Naive thymus-derived CD4-positive, alpha-beta T cell (primary cell): ENCODE measurements around the gene TSC22D1. TPM values are rescaled to one million over a fixed set of nuclear protein-coding genes. Genes with fewer than 3 reads are reported as not detected.

Experiments
- ATAC-seq: fragments of 150-1000 bp; cut with Tn5 transposase; 2 replicates; pipeline ENCODE4 v1.10.0; 2021; ENCODE audit warnings: mild to moderate bottlenecking, moderate library complexity
- CTCF ChIA-PET: fragments of 350-600 bp; sonication (Branson Sonifier 250); formaldehyde crosslinking; loops from one replicate; lab custom pipeline; 2021; ENCODE audit warnings: antibody characterized with exemption; lab: Charles Lee
- POLR2A ChIA-PET: fragments of 350-600 bp; sonication (Branson Sonifier 250); formaldehyde crosslinking; loops from one replicate; lab custom pipeline; 2021; ENCODE audit warnings: antibody characterized with exemption, inconsistent platforms; lab: Charles Lee
- DNase-seq, 9 donors: peaks; one replicate each; pipeline versions ENCODE4 v3.0.0 to v3.0.0-alpha.2; 2020 to 2022; ENCODE audit warnings: mixed read lengths in 1 of 9
- H3K27ac ChIP-seq: one replicate; pipeline ENCODE4 v1.7.0; 2013; ENCODE audit warnings: mild to moderate bottlenecking, low read depth, low read length, moderate library complexity
- H3K27me3 ChIP-seq, 2 donors: one replicate each; pipeline ENCODE4 v1.7.0; 2013; ENCODE audit warnings: low read length in 2 of 2, mild to moderate bottlenecking in 2 of 2, moderate library complexity in 2 of 2; ENCODE audit not compliant: control insufficient read depth in 2 of 2, insufficient read depth in 2 of 2
- H3K36me3 ChIP-seq, 3 experiments: 1 replicate in 2 of 3; 2 replicates in 1 of 3; pipeline ENCODE4 v1.7.0; 2013; ENCODE audit warnings: low read length in 3 of 3, mild to moderate bottlenecking in 3 of 3, moderate library complexity in 1 of 3; ENCODE audit not compliant: insufficient read depth in 3 of 3, control insufficient read depth in 2 of 3
- H3K4me1 ChIP-seq, 2 donors: one replicate each; pipeline ENCODE4 v1.7.0; 2013; ENCODE audit warnings: low read length in 2 of 2, mild to moderate bottlenecking in 2 of 2, moderate library complexity in 1 of 2; ENCODE audit not compliant: control insufficient read depth in 2 of 2, insufficient read depth in 2 of 2
- H3K4me3 ChIP-seq: 2 replicates; pipeline ENCODE4 v1.7.0; 2013; ENCODE audit warnings: mild to moderate bottlenecking, low read length
- H3K9me3 ChIP-seq, 3 experiments: 1 replicate in 2 of 3; 2 replicates in 1 of 3; pipeline ENCODE4 v1.7.0; 2013; ENCODE audit warnings: low read length in 3 of 3; ENCODE audit not compliant: control insufficient read depth in 2 of 3
- H3K27ac Mint-ChIP-seq, 9 donors: one replicate each; pipeline ENCODE4 v1.8.0; 2020 to 2022; ENCODE audit warnings: mixed read lengths in 9 of 9, mild to moderate bottlenecking in 8 of 9, moderate library complexity in 5 of 9, inconsistent platforms in 2 of 9
- H3K27me3 Mint-ChIP-seq, 5 donors: one replicate each; pipeline ENCODE4 v1.8.0; 2021 to 2022; ENCODE audit warnings: mixed read lengths in 5 of 5, mild to moderate bottlenecking in 1 of 5
- H3K36me3 Mint-ChIP-seq, 5 donors: one replicate each; pipeline ENCODE4 v1.8.0; 2020 to 2022; ENCODE audit warnings: mixed read lengths in 5 of 5, mild to moderate bottlenecking in 3 of 5, inconsistent platforms in 1 of 5
- H3K4me1 Mint-ChIP-seq, 7 donors: one replicate each; pipeline ENCODE4 v1.8.0; 2020 to 2022; ENCODE audit warnings: mixed read lengths in 7 of 7, mild to moderate bottlenecking in 3 of 7, inconsistent platforms in 1 of 7
- H3K4me3 Mint-ChIP-seq, 10 donors: one replicate each; pipeline ENCODE4 v1.8.0; 2020 to 2022; ENCODE audit warnings: mild to moderate bottlenecking in 10 of 10, mixed read lengths in 10 of 10, moderate library complexity in 6 of 10, inconsistent platforms in 2 of 10
- H3K9me3 Mint-ChIP-seq, 11 donors: one replicate each; pipeline ENCODE4 v1.8.0; 2020 to 2022; ENCODE audit warnings: mixed read lengths in 11 of 11, mild to moderate bottlenecking in 4 of 11, inconsistent platforms in 1 of 11, moderate library complexity in 1 of 11
- intact Hi-C, 2 donors: fragments of 100-400 bp; cut with micrococcal nuclease; formaldehyde crosslinking; loops; one replicate each; pipeline ENCODE4 v1.15.1; 2023
- polyA plus RNA-seq, 2 donors: library from polyadenylated mRNA; unstranded; fragments of 300-500 nt; fragmentation: Illumina TruSeq; gene quantifications; one replicate each; pipeline ENCODE4 v1.2.3, GENCODE V29; 2021
- total RNA-seq, 6 experiments: library from RNA in 5 of 6; stranded (reverse) in 5 of 6; gene quantifications; 1 replicate in 5 of 6; 2 replicates in 1 of 6; pipeline ENCODE4 v1.2.3 and lab custom pipeline; 2021 to 2026

Gene TSC22D1
- total and polyA plus RNA-seq, 7 experiments from 2014 or later = 5.7 to 38.7 (median 29.5) TPM

DNA sequence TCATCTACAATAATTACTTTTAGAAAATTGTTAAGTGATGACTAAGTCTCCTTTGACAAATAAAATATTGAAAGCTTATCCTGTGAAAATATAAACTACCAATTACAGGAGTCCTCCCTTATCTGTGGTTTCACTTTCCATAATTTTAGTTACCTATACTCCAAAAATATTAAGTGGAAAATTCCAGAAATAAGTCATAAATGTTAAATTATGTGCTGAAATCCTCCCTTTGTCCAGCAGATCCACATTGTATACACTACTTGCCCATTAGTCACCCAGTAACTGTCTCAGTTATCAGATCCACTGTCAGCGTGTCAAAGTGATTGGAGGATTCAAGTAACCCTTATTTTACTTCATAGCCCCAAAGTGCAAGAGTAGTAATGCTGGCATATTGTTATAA, 104.4 kb downstream of the TSC22D1 start:
- H3K4me1 Mint-ChIP-seq = peaks cover 0 to 5% (median 0%) of the 10 kb centered on the region in 7 donors

DNA sequence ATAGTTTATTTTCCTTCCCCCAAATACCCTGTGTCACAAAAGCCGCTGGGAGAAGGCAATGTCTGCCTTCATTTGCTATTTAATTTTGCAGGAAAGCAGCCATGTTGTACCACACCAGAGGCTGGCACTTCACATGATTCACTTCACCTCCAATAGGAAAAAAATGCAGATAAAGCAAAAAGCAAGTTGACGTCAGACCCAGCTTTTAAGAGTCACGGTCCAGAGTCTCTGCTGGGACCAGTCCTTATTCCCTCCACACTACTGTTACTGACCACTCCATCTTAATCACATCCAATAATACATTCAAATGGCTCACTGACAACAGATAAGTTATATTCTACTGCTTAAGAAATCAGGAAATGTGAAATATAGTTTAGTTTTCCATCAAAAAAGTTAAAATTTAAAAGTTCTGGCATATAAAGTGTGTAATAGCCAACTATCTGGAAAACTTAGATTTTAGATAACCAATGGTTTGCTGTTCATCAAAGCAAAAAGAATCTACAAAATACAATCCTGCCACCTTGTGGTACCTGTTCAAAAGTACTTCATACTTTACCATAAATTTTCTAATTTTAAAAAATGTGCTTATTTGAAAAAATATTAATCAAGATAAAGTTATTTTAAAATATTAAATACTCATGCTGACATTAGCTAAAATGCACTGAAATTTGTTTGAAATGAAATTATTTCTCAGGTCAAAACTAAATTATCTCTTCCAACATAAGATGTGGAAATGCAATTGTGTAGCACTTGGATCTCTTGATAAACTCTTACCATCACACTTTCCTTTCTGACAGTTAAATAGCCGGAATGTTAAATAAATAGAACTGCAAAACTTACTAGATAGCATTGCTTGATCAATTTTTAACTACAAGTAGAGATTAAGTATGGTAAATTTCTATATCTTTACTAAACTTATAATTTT, 105.2 kb downstream of the TSC22D1 start:
- ChIA-PET CTCF (interaction anchor here (1.0 to 2.6 kb wide), 6 partner anchors 32 to 565 kb away, joined by 3 to 11 read pairs (median 4); no protein-coding TSS in a partner anchor), POLR2A (no interaction called here)
- DNase-seq (peak in 5 of 9 donors; percentile 10 to 29 (median 21)), ATAC-seq (no peak)
- no peak overlapping the region for H3K4me3 Mint-ChIP-seq
- H3K27me3 ChIP-seq = no peaks in the 10 kb centered on the region
- no peaks in the 10 kb centered on the region for H3K9me3 Mint-ChIP-seq
- H3K36me3 Mint-ChIP-seq = peaks cover 0 to 3% (median 0%) of the 10 kb centered on the region in 5 donors
- H3K4me1 ChIP-seq = no peaks in the 10 kb centered on the region
- H3K36me3 ChIP-seq = no peaks in the 10 kb centered on the region
- H3K4me1 Mint-ChIP-seq = peaks cover 0 to 5% (median 0%) of the 10 kb centered on the region in 7 donors
- H3K27ac Mint-ChIP-seq = no peak overlapping the region
- no peak overlapping the region for H3K4me3 ChIP-seq
- intact Hi-C loops = loop anchor here (1.0 kb wide), 4 partner anchors 34 to 566 kb away; no protein-coding TSS in a partner anchor
- H3K9me3 ChIP-seq = no peaks in the 10 kb centered on the region
- H3K27ac ChIP-seq = no peak overlapping the region
- peaks cover 0 to 23% (median 0%) of the 10 kb centered on the region in 5 donors for H3K27me3 Mint-ChIP-seq

More for the DNA sequence above, 104.4 kb downstream of the TSC22D1 start:
- Mint-ChIP-seq H3K9me3 (no peaks in the 10 kb centered on the region), H3K4me3 (no peak overlapping the region), H3K36me3 (no peaks in the 10 kb centered on the region), H3K27me3 (peaks cover 0 to 23% (median 0%) of the 10 kb centered on the region in 5 donors), H3K27ac (no peak overlapping the region)
- no peaks in the 10 kb centered on the region for H3K36me3 ChIP-seq
- H3K4me1 ChIP-seq = no peaks in the 10 kb centered on the region
- intact Hi-C loops = loop anchor here (1.0 kb wide), 4 partner anchors 34 to 566 kb away; no protein-coding TSS in a partner anchor
- ATAC-seq = no peak
- ChIA-PET CTCF (interaction anchor here (1.0 to 1.5 kb wide), 3 partner anchors 69 to 564 kb away, joined by 3 to 4 read pairs (median 3); no protein-coding TSS in a partner anchor), POLR2A (no interaction called here)
- H3K27ac ChIP-seq = no peak overlapping the region
- no peaks in the 10 kb centered on the region for H3K9me3 ChIP-seq
- no peak for DNase-seq
- no peaks in the 10 kb centered on the region for H3K27me3 ChIP-seq
- no peak overlapping the region for H3K4me3 ChIP-seq

DNA sequence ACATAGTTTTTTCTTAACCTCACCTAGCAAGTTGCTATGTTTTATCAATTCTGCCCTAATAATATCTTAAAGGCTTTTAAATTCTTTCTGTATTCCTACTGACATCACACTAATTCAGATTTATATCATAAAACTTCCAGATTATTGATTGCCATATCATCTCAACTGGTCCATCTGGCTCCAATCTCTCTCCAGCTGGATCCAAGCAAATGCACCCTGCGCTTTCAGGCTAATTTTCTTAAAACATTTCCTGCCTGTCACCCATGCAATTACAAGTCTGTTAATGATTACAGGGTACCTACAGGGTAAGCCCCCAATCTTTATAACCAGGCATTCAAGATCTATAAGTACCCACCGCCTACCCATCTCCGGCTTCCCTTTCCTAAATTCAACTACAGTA, 107.3 kb downstream of the TSC22D1 start:
- Histone ChIP-seq H3K27ac (no peak overlapping the region), H3K27me3 (no peaks in the 10 kb centered on the region), H3K4me3 (no peak overlapping the region), H3K4me1 (no peaks in the 10 kb centered on the region), H3K36me3 (no peaks in the 10 kb centered on the region), H3K9me3 (no peaks in the 10 kb centered on the region)
- ChIA-PET CTCF (interaction anchor here (1.3 to 2.6 kb wide), 3 partner anchors 8 to 563 kb away, joined by 5 to 11 read pairs (median 7); no protein-coding TSS in a partner anchor), POLR2A (no interaction called here)
- Mint-ChIP-seq H3K4me1 (peaks cover 0 to 2% (median 0%) of the 10 kb centered on the region in 7 donors), H3K27me3 (peaks cover 0 to 17% (median 0%) of the 10 kb centered on the region in 5 donors), H3K4me3 (no peak overlapping the region), H3K9me3 (no peaks in the 10 kb centered on the region), H3K27ac (no peak overlapping the region), H3K36me3 (peaks cover 0 to 3% (median 0%) of the 10 kb centered on the region in 5 donors)
- intact Hi-C loops = no loop called here
- ATAC-seq = no peak
- DNase-seq = no peak

DNA sequence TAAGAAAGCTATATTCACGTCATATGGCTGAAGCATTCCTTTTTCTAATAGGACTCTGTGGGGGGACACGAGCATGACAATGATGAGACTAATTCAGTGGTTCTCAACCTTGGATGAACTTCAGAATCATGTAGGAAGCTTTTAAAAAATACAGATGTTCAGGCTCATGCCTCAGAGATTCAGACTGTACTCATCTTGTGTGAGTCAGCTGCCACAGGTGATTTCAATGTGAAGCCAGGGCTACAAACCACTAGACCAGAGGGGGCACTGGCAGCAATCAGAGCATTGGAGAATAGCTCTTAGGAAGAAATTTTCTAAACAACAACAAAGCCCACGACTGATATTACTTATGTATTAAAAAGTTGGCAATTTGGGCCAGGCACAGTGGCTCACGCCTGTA, 110.8 kb downstream of the TSC22D1 start:
- CTCF ChIA-PET = no interaction called here
- Mint-ChIP-seq H3K27ac (no peak overlapping the region), H3K27me3 (peaks cover 0 to 30% (median 0%) of the 10 kb centered on the region in 5 donors), H3K4me3 (no peak overlapping the region), H3K4me1 (peaks cover 0 to 9% (median 0%) of the 10 kb centered on the region in 7 donors), H3K9me3 (no peaks in the 10 kb centered on the region), H3K36me3 (peaks cover 0 to 3% (median 0%) of the 10 kb centered on the region in 5 donors)
- DNase-seq = no peak
- H3K27me3 ChIP-seq = no peaks in the 10 kb centered on the region
- no peaks in the 10 kb centered on the region for H3K36me3 ChIP-seq
- H3K27ac ChIP-seq = no peak overlapping the region
- H3K4me3 ChIP-seq = no peak overlapping the region
- no peak for ATAC-seq
- intact Hi-C loops = no loop called here
- H3K9me3 ChIP-seq = no peaks in the 10 kb centered on the region
- POLR2A ChIA-PET = no interaction called here
- no peaks in the 10 kb centered on the region for H3K4me1 ChIP-seq

DNA sequence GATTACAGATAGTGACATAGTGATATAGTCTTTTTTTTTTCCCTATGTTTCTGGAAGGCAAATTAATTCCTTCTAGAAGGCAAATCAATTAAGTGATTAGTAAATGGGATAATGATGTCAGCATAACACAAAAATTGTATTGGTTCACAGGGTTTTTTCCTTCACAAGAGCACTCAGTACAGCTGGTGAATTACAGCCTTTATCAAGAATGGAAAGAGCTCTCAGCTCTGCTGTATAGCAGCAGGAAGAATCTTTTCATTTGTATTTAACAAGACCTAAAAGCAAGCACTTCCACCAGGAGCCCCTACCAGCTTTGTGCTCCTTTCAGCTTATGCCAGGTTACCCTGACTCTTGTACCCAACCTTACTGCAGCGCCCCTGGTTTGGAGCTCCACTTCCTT, 111.7 kb downstream of the TSC22D1 start:
- H3K27ac Mint-ChIP-seq = no peak overlapping the region

DNA sequence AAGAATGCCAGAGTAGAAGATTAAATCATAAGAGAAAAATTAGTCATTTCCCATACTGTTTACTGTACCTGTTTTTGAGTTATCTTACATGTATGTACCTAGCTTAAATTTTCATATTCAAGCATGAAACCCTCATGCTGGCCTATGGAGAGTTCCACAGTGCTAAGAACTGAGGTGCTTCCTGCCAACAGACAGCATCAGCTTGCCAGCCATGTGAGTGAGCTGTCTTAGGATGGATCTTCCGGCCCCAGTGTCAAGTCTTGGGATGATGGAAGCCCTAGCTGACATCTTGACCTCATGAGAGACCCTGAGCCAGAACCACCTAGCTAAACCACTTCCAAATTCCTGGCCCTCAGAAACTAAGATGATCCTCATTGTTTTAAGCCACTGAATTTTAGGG, 112.4 kb downstream of the TSC22D1 start:
- H3K9me3 ChIP-seq = no peaks in the 10 kb centered on the region
- H3K27ac ChIP-seq = no peak overlapping the region
- POLR2A ChIA-PET = no interaction called here
- no peaks in the 10 kb centered on the region for H3K9me3 Mint-ChIP-seq
- H3K36me3 Mint-ChIP-seq = peaks cover 0 to 10% (median 0%) of the 10 kb centered on the region in 5 donors
- peaks cover 0 to 9% (median under 1%) of the 10 kb centered on the region in 7 donors for H3K4me1 Mint-ChIP-seq
- H3K27ac Mint-ChIP-seq = no peak overlapping the region
- no peaks in the 10 kb centered on the region for H3K36me3 ChIP-seq
- no peaks in the 10 kb centered on the region for H3K4me1 ChIP-seq
- H3K27me3 Mint-ChIP-seq = peaks cover 0 to 23% (median 0%) of the 10 kb centered on the region in 5 donors
- H3K4me3 ChIP-seq = no peak overlapping the region
- no peaks in the 10 kb centered on the region for H3K27me3 ChIP-seq
- peak overlapping the region in 1 of 10 donors; percentile 34 for H3K4me3 Mint-ChIP-seq
- CTCF ChIA-PET = interaction anchor here (0.6 to 1.2 kb wide), 2 partner anchors 43 to 555 kb away, joined by 4 to 6 read pairs; no protein-coding TSS in a partner anchor
- DNase-seq (no peak), ATAC-seq (no peak)
- intact Hi-C loops = no loop called here

More for the DNA sequence above, 111.7 kb downstream of the TSC22D1 start:
- Mint-ChIP-seq H3K4me3 (no peak overlapping the region), H3K36me3 (peaks cover 0 to 6% (median 0%) of the 10 kb centered on the region in 5 donors), H3K9me3 (no peaks in the 10 kb centered on the region), H3K4me1 (peaks cover 0 to 9% (median 0%) of the 10 kb centered on the region in 7 donors), H3K27me3 (peaks cover 0 to 29% (median 0%) of the 10 kb centered on the region in 5 donors)
- H3K27me3 ChIP-seq = no peaks in the 10 kb centered on the region
- POLR2A ChIA-PET = no interaction called here
- H3K4me3 ChIP-seq = no peak overlapping the region
- intact Hi-C loops = no loop called here
- no peaks in the 10 kb centered on the region for H3K36me3 ChIP-seq
- no peak overlapping the region for H3K27ac ChIP-seq
- no peaks in the 10 kb centered on the region for H3K4me1 ChIP-seq
- H3K9me3 ChIP-seq = no peaks in the 10 kb centered on the region
- CTCF ChIA-PET = no interaction called here
- no peak for DNase-seq
- ATAC-seq = no peak
